Measurements from ENCODE around the gene CTNND2.

- TF ChIP-seq REST (IDR thresholded peaks at IDR 0.05) (no peak), GABPA (IDR thresholded peaks at IDR 0.05 in 1 of 2, conservative IDR thresholded peaks at IDR 0.05 in 1 of 2) (no peak), ZBTB33 (IDR thresholded peaks at IDR 0.05) (no peak), CTCF (IDR thresholded peaks at IDR 0.05; ENCODE audit: low read depth, low read length, missing input control) (no peak), EGR1 (IDR thresholded peaks at IDR 0.05; ENCODE audit: low read depth in 2 of 2) (no peak), ATF3 (IDR thresholded peaks at IDR 0.05) (no peak), FOXA1 (IDR thresholded peaks at IDR 0.05) (no peak), MAX (IDR thresholded peaks at IDR 0.05) (no peak), RAD21 (IDR thresholded peaks at IDR 0.05) (no peak), TAF1 (conservative IDR thresholded peaks at IDR 0.05) (no peak), FOXA2 (IDR thresholded peaks at IDR 0.05) (no peak), YY1 (IDR thresholded peaks at IDR 0.05) (no peak), SP1 (IDR thresholded peaks at IDR 0.05) (no peak)
These were observed 920.1 kb downstream of the CTNND2 start for GRCh38 chr5:10984021-10984715.
